GM12891 (cell line): Measurements from ENCODE around the gene MX1.

Experiments used
- POLR2A ChIP-seq: IDR thresholded peaks from 2 replicates; pipeline ENCODE4 v1.6.1; 2011; ENCODE audit warnings: low read depth, low read length, control low read depth
- POLR2AphosphoS5 ChIP-seq: IDR thresholded peaks from 2 replicates; pipeline ENCODE4 v1.6.1; 2011; ENCODE audit warnings: low read depth, low read length, control low read depth
- TAF1 ChIP-seq: IDR thresholded peaks from 2 replicates; pipeline ENCODE4 v1.6.1; 2011; ENCODE audit warnings: low read depth, low read length, control low read depth

DNA sequence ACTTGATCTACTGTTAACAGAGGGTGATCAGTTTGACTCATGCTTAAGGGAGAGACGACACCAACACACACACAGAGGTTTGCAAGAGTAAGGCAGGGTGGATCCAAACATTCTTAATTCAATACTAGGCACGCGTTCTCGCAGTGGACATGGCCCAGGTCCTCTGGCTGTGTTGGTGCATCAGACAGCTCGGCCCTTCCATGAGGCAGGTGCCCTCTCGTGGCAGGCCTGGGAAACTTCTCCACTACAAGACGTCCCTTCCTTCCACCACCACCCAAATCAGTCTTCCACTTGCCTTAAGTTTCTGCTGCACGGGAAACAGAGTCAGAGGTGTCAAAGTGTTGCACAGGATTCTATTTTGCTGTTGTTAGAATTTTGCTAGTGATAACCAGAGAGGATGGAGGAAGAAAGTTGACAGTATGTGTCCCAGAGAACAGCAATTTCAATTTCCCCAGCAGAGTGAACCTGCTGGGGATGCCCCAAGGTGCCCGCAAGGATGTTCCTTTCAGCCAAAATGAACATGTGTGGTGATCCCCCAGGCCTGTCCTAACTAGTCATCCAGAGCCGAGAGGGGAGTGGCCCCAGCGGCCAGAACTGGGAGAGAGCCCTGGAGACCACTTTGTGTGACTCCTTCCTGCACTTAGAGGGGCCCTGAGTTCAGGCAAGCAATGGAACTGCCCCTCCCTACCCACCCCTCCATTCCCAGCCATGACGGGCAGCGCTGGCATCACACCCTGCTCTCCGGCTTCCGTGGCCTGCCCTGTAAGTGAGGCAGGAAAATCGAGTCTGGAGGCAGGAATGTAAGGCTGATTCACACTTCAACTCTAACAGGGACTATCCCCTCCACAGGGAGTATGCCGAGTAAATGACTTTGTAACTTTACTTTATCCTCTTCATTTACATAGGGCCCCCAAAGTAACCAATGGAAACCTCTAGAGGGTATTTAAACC lies 34.8 kb downstream of the MX1 start:
- TF ChIP-seq POLR2A (no peak; the same call in 1 of the 2 replicates), POLR2AphosphoS5 (no peak), TAF1 (no peak)
